HepG2 (cell line): ENCODE measurements around the gene PIGBOS1. TPM values are rescaled to one million over a fixed set of nuclear protein-coding genes. Genes with fewer than 3 reads are reported as not detected.

Experiments
- KLF13 ChIP-seq: sonication (generic); formaldehyde crosslinking; IDR thresholded peaks from 2 replicates; pipeline ENCODE4 v1.4.0; 2020; ENCODE audit warnings: mild to moderate bottlenecking, missing genetic modification reagents
- ZNF263 ChIP-seq: sonication (generic); formaldehyde crosslinking; IDR thresholded peaks from 2 replicates; pipeline ENCODE4 v1.4.0; 2020; ENCODE audit warnings: missing genetic modification reagents
- ZNF770 ChIP-seq: sonication (generic); formaldehyde crosslinking; IDR thresholded peaks from 2 replicates; pipeline ENCODE4 v1.5.0; 2020; ENCODE audit warnings: mild to moderate bottlenecking, missing genetic modification reagents
- polyA plus RNA-seq, 8 experiments: library from polyadenylated mRNA; depleted of rRNA in 3 of 8; stranded (reverse) in 7 of 8; unstranded in 1 of 8; fragments of >200 nt; fragmentation: Illumina TruSeq in 4 of 8; extraction: Trizol in 4 of 8; gene quantifications; 2 replicates each; pipeline versions ENCODE4 v1.2.1 to v1.2.3, GENCODE V29; 2011 to 2016; ENCODE audit warnings: low read depth in 4 of 8, missing spikeins in 1 of 8, mixed read lengths in 1 of 8; ENCODE audit not compliant: insufficient read depth in 1 of 8
- total RNA-seq, 5 experiments: library from RNA; depleted of rRNA; stranded (reverse); fragments of >200 nt; fragmentation: Illumina TruSeq; extraction: Trizol; gene quantifications; 2 replicates each; pipeline ENCODE4 v1.2.3, GENCODE V29; 2016; ENCODE audit warnings: low read depth in 1 of 5
- TF ChIP-seq, protein P1 (sequence below): sonication (generic); formaldehyde crosslinking; IDR thresholded peaks from one replicate; pipeline ENCODE4 v1.5.1; 2020; ENCODE audit warnings: mild to moderate bottlenecking, missing genetic modification reagents; ENCODE audit errors: not compliant biosample characterization
- TF ChIP-seq, protein P2 (sequence below): IDR thresholded peaks from 2 replicates; pipeline ENCODE4 v1.6.1; 2016; ENCODE audit warnings: missing biosample characterization, missing genetic modification reagents, low read depth

The PIGBOS1 gene
- total and polyA plus RNA-seq, 2 of the 13 experiments (the other 11 are each of a cell fraction or from before 2014, with no cell fraction given) = 14.8 to 22.1 TPM

- TF ChIP-seq, protein P1, sequence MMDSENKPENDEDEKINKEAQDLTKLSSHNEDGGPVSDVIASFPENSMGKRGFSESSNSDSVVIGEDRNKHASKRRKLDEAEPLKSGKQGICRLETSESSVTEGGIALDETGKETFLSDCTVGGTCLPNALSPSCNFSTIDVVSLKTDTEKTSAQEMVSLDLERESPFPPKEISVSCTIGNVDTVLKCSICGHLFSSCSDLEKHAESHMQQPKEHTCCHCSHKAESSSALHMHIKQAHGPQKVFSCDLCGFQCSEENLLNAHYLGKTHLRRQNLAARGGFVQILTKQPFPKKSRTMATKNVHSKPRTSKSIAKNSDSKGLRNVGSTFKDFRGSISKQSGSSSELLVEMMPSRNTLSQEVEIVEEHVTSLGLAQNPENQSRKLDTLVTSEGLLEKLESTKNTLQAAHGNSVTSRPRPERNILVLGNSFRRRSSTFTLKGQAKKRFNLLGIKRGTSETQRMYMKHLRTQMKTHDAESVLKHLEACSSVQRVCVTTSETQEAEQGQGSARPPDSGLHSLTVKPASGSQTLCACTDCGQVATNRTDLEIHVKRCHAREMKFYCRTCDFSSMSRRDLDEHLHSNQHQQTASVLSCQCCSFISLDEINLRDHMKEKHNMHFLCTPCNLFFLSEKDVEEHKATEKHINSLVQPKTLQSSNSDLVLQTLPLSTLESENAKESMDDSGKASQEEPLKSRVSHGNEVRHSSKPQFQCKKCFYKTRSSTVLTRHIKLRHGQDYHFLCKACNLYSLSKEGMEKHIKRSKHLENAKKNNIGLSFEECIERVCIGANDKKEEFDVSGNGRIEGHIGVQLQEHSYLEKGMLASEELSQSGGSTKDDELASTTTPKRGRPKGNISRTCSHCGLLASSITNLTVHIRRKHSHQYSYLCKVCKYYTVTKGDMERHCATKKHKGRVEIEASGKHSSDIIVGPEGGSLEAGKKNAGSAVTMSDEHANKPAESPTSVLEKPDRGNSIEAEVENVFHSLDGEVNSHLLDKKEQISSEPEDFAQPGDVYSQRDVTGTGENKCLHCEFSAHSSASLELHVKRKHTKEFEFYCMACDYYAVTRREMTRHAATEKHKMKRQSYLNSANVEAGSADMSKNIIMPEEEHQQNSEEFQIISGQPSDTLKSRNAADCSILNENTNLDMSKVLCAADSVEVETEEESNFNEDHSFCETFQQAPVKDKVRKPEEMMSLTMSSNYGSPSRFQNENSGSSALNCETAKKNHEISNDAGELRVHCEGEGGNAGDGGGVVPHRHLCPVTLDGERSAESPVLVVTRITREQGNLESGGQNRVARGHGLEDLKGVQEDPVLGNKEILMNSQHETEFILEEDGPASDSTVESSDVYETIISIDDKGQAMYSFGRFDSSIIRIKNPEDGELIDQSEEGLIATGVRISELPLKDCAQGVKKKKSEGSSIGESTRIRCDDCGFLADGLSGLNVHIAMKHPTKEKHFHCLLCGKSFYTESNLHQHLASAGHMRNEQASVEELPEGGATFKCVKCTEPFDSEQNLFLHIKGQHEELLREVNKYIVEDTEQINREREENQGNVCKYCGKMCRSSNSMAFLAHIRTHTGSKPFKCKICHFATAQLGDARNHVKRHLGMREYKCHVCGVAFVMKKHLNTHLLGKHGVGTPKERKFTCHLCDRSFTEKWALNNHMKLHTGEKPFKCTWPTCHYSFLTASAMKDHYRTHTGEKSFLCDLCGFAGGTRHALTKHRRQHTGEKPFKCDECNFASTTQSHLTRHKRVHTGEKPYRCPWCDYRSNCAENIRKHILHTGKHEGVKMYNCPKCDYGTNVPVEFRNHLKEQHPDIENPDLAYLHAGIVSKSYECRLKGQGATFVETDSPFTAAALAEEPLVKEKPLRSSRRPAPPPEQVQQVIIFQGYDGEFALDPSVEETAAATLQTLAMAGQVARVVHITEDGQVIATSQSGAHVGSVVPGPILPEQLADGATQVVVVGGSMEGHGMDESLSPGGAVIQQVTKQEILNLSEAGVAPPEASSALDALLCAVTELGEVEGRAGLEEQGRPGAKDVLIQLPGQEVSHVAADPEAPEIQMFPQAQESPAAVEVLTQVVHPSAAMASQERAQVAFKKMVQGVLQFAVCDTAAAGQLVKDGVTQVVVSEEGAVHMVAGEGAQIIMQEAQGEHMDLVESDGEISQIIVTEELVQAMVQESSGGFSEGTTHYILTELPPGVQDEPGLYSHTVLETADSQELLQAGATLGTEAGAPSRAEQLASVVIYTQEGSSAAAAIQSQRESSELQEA (CRISPR knock-in tag) = no peak
- TF ChIP-seq, protein P2, sequence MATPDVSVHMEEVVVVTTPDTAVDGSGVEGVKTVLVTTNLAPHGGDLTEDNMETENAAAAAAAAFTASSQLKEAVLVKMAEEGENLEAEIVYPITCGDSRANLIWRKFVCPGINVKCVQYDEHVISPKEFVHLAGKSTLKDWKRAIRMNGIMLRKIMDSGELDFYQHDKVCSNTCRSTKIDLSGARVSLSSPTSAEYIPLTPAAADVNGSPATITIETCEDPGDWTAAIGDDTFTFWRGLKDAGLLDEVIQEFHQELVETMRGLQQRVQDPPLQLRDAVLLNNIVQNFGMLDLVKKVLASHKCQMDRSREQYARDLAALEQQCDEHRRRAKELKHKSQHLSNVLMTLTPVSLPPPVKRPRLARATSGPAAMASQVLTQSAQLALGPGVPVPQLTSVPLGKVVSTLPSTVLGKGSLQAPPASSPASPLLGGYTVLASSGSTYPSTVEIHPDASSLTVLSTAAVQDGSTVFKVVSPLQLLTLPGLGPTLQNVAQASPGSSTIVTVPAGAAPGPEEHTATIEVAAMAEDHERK (CRISPR knock-in tag) = no peak
- no peak for TF ChIP-seq ZNF263 (CRISPR knock-in tag)
- TF ChIP-seq KLF13 (CRISPR knock-in tag) = no peak
- no peak for TF ChIP-seq ZNF770 (CRISPR knock-in tag)
Measured at GRCh38 chr15:55348281-55348778, 29.4 kb upstream of the PIGBOS1 start (continued).
